ENCODE measurements around the gene WNT7A.

- no peak for TF ChIP-seq POLR2A (IDR thresholded peaks at IDR 0.05)
- TF ChIP-seq, protein P1, sequence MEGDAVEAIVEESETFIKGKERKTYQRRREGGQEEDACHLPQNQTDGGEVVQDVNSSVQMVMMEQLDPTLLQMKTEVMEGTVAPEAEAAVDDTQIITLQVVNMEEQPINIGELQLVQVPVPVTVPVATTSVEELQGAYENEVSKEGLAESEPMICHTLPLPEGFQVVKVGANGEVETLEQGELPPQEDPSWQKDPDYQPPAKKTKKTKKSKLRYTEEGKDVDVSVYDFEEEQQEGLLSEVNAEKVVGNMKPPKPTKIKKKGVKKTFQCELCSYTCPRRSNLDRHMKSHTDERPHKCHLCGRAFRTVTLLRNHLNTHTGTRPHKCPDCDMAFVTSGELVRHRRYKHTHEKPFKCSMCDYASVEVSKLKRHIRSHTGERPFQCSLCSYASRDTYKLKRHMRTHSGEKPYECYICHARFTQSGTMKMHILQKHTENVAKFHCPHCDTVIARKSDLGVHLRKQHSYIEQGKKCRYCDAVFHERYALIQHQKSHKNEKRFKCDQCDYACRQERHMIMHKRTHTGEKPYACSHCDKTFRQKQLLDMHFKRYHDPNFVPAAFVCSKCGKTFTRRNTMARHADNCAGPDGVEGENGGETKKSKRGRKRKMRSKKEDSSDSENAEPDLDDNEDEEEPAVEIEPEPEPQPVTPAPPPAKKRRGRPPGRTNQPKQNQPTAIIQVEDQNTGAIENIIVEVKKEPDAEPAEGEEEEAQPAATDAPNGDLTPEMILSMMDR (IDR thresholded peaks at IDR 0.05), result no peak
Measured at GRCh38 chr3:13894096-13894806, 14.4 kb upstream of the WNT7A start.

Data from esophagus squamous epithelium (tissue), 4 donors.